ENCODE measurements around the gene ROR2. TPM values are rescaled to one million over a fixed set of nuclear protein-coding genes. Genes with fewer than 3 reads are reported as not detected.
"Not testable (repeated sequence)": the region's sequence is repeated elsewhere in the genome, so short reads cannot be mapped to it uniquely, and the experiment has no call there.

Gene ROR2
- total RNA-seq, 1 donor: not detected

DNA sequence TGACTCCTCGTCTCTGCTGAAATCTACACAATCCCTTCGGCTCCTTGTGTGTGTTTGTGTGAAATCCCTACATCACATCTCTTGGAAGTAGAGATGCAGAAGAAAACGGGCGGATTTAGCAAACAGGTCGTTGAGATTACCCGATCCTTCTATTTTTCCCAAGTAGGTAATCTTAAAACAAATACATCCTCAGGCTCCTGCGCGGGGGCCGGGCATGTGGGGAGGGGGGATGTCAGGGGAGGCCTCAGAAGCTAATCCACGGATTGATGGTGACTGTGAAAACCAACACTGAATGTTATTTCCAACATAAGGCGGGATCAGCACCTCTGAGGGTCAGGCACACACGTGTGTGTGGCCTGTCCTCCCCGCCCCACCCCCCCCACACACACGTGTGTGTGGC lies 137.8 kb downstream of the ROR2 start:
- Histone ChIP-seq H3K9me3 (ENCODE audit: low read depth, low read length) (no peaks in the 10 kb centered on the region), H3K27me3 (ENCODE audit: insufficient read depth, low read length) (no peaks in the 10 kb centered on the region), H3K4me1 (ENCODE audit: insufficient read depth, low read length) (no peaks in the 10 kb centered on the region), H3K4me3 (ENCODE audit: low read length) (no peak overlapping the region)

DNA sequence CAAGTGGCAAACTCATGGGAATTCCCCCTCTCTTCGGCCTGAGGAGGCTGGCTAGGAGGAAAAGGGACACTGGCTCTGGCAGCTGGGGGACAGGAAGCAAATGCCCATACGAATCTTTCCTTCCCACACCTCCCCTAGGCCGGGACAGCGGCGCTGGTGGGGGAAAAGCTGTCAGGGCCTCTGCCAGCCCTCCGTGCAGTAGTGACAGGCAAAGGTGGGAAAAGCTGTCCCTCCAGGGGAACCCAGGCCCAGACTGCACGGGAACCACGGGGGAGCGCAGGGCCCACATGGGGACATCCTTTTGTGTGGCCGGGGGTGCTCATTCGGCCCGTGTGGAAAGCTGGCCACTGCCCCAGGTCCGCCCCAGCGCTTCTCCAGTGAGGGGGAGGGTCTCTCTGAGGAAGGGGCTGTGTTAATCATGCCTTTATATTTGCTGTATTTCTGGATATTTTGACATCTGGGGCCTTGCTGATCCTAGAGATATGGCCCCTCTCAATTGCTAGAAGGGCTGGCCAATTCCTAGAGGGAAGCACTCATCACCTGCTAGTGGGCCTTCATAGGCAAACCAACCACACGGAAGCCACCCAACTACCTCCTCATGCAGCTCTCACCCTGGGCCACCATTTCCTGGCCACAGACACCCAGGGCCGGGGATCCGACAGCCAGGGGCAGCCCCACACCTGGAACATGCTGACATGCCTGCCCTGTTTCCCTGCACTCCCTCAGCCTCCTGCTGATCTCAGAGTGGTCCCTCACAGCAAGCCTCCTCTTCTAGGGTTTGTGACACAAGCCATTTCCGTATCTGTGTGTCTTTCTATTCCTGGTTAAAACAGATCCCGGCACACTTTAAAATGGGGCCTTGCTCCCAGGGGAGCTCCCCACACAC lies 138.8 kb downstream of the ROR2 start:
- H3K27me3 ChIP-seq (ENCODE audit: insufficient read depth, low read length): no peaks in the 10 kb centered on the region
- no peaks in the 10 kb centered on the region for H3K9me3 ChIP-seq (ENCODE audit: low read depth, low read length)
- H3K4me1 ChIP-seq (ENCODE audit: insufficient read depth, low read length): no peaks in the 10 kb centered on the region
- no peak overlapping the region for H3K4me3 ChIP-seq (ENCODE audit: low read length)

DNA sequence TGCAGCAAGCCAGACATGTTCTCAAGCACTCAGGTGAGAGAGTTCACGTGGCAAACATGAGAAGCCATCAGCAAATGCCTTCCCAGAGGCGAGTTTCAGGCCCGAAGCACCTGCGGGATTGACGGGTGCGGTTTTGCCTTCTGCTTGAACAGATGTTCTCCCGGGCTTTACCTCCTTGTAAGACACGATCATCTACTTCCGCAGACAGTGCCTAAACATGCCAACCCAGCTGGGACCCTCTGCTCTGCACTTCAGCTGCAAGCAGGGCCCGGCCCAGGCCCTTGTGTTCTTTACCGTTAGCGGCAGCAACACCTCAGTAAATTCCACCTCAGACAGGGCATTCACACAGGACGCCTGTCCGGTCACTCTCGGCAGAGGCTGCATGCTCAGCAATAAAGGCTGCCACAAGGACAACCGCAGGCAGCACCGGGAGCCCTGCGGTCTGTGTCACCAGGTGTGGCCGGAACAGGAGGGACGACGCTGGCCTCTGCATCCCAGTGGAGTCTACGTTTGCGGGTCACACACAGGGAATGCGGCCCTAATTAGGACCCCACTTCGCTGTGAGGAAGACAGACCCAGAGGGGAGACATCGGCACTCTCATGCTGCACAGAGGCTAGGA lies 139.6 kb downstream of the ROR2 start:
- H3K4me1 ChIP-seq (ENCODE audit: insufficient read depth, low read length): no peaks in the 10 kb centered on the region

DNA sequence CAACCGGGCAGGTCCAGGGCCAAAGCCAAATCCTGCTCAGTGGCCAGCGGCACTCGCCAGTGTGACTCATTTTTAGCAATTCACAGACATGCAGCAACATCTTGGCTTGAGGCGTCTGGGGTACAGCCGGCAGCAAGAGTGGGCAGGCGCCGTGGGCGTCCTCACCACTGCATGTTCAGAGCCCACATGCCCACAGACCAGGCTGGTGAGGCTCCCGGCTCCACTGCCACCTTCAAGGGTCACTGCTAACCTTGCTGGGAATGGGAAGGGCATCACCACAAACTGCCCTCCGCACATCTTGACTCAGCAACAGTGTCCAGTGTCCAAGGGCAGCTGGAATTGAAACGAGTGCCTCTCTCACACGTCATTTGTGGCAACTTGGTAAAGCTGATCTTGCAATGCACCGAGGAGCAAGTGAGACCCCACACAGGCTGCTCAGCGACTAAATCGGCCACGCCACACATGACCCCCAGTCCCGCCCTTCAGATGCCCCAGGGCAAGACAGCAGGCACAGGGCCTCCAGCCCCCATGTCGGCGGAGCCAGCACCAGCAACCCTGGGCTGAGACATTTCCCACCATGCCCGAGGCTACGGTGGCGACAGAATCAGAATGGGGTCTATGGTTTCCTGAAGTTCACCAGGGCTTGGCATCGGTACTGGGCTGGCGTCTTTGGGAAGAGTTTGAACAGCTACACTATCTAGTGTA lies 140.3 kb downstream of the ROR2 start:
- no peak overlapping the region for H3K4me3 ChIP-seq (ENCODE audit: low read length)
- H3K9me3 ChIP-seq (ENCODE audit: low read depth, low read length): no peaks in the 10 kb centered on the region
- H3K4me1 ChIP-seq (ENCODE audit: insufficient read depth, low read length): no peaks in the 10 kb centered on the region
- no peaks in the 10 kb centered on the region for H3K27me3 ChIP-seq (ENCODE audit: insufficient read depth, low read length)

More for the DNA sequence above, 139.6 kb downstream of the ROR2 start:
- H3K27me3 ChIP-seq (ENCODE audit: insufficient read depth, low read length): no peaks in the 10 kb centered on the region
- no peak overlapping the region for H3K4me3 ChIP-seq (ENCODE audit: low read length)
- no peaks in the 10 kb centered on the region for H3K9me3 ChIP-seq (ENCODE audit: low read depth, low read length)

DNA sequence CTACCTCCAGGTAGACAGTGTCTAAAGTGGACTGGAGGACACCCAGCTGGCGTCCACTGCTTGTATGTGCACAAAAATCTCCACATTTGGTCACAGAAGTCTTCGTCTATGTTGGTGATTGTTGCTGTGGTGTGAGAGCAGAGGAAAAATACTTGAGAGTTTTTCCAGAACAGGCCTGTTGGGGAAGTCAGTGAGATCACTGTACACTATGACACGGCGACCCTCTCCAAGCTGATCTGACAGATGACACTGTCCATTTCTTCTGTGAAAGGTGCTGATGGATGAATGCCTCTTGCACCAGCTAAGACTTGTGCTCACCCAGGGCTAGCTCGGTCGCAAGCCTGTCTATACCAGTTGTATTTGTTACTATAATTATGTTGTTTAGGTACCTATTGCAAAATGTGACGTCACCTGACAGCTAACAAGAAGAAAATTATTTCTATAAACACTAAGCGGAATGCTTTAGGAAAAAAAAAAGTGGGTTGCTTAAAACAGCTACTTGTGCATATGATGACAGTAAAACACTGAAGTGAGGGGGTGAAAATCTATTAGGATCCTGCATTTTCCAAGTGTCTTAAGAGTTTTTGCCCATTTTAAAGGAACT lies 142.3 kb downstream of the ROR2 start:
- Histone ChIP-seq H3K27me3 (ENCODE audit: insufficient read depth, low read length) (no peaks in the 10 kb centered on the region), H3K4me1 (ENCODE audit: insufficient read depth, low read length) (no peaks in the 10 kb centered on the region), H3K9me3 (ENCODE audit: low read depth, low read length) (no peaks in the 10 kb centered on the region), H3K4me3 (ENCODE audit: low read length) (no peak overlapping the region)

DNA sequence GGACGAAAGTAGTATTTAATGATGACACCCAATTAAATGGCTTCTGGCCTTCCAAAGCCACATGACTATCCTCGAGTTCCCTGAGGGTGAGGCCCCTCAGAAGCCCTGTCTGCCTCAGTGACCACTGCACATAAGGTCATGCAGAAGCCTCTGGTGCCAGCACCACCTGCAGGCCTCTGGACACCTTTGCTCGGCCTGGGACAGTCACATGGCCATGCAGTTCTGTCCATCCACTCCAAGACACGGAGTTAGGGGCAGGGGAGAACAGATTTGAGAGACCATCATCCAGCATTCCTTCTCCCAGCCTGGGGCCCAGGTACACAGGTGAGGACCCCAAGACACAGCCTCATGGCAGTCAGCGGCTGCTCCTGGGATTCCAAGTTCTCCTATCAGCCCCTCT lies 145.0 kb downstream of the ROR2 start:
- no peaks in the 10 kb centered on the region for H3K27me3 ChIP-seq (ENCODE audit: insufficient read depth, low read length)
- no peak overlapping the region for H3K4me3 ChIP-seq (ENCODE audit: low read length)
- no peaks in the 10 kb centered on the region for H3K4me1 ChIP-seq (ENCODE audit: insufficient read depth, low read length)
- H3K9me3 ChIP-seq (ENCODE audit: low read depth, low read length): no peaks in the 10 kb centered on the region

DNA sequence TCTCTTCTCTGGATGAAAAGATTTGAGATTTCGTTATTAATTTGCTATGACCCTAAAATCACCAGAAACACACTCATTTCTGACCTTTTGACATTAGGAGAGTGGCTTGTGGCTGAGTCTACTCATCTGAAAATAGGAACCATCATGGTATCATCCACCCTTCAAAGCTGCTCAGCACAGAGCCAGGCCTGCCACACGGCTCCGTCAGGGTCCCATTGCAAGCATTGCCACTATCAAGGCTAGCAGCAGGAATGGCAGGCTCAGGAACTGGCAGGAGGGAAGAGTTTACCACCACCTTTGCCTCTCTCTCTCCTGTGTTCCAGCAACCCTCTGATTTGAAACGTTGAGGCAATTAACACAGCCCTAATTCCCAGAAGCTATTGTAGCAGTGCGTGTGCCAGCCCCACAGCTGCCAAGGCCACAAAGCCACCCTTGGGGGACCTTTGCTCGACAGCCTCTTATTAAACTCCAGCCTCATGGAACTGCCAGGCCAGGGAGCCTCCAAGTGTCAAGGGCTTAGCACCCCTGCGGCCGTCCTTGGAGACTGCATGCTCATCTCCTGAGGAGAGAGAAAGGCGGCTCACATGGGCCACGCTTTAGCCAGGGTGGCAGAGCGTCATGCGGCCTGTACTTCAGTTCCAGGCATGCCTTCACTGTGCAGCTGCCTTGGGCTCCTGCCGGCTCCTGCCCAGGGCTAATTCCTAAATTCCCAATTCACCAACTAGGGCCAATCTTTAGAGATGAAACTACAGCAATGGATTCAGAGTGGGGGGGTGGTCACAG lies 145.9 kb downstream of the ROR2 start:
- peaks cover 3% of the 10 kb centered on the region for H3K4me1 ChIP-seq (ENCODE audit: insufficient read depth, low read length)
- H3K27me3 ChIP-seq (ENCODE audit: insufficient read depth, low read length): no peaks in the 10 kb centered on the region
- H3K4me3 ChIP-seq (ENCODE audit: low read length): no peak overlapping the region
- no peaks in the 10 kb centered on the region for H3K9me3 ChIP-seq (ENCODE audit: low read depth, low read length)

DNA sequence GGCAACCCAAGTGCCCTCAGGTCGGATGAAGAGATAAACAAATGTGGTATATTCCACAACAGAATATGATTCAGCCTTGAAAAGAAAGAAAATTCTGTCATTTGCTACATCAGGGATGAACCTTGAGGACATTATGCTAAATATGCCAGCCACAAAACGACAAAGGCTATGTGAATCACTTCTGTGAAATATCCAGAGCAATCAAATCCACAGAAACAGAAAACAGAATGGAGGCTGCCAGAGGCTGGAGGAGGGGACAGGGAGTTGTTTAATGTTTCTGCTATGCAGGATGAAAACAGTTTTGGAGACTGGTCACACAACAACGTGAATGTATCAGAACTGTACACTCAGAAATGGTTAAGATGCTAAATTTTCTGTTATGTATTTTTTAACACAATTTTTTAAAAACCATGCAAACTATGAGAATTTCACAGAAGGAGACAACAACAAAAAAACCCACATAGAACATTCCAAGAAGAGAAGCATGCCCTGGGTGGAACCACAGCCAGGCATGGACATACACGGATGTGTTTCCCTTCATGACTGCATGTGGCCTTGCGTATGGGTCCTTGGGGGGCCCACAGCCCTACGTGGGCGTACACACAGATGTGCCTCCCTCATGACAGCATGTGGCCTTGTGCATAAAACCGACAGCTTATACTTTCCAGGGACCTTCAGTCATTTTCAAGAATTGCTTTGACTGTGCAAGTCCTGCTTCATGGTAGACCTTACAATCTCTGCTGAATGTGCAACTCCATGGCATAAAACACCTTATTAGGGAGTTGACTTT lies 146.7 kb downstream of the ROR2 start:
- Histone ChIP-seq H3K4me1 (ENCODE audit: insufficient read depth, low read length) (peaks cover 5% of the 10 kb centered on the region), H3K9me3 (ENCODE audit: low read depth, low read length) (no peaks in the 10 kb centered on the region), H3K4me3 (ENCODE audit: low read length) (no peak overlapping the region), H3K27me3 (ENCODE audit: insufficient read depth, low read length) (no peaks in the 10 kb centered on the region)

DNA sequence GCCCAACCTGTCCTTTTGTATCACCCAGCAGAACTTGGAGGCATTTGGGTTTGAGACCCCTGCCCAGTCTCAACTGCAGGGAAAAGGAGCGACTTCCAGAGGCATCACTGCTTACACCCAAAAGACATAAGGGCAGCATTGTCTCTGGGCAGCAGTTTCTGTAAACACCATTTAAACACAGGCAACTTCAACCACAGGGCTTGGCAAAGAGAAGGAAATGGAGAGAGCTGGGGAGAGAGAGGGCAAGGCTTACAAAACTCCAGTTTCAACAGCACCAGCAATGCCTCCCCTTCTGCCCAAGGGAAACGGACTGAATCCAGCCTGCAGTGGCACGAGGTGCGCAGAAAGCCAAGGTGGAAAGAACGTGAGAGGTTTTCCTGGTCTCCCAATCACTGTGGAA lies 147.6 kb downstream of the ROR2 start:
- no peaks in the 10 kb centered on the region for H3K9me3 ChIP-seq (ENCODE audit: low read depth, low read length)
- no peak overlapping the region for H3K4me3 ChIP-seq (ENCODE audit: low read length)
- no peaks in the 10 kb centered on the region for H3K27me3 ChIP-seq (ENCODE audit: insufficient read depth, low read length)
- H3K4me1 ChIP-seq (ENCODE audit: insufficient read depth, low read length): peaks cover 5% of the 10 kb centered on the region

DNA sequence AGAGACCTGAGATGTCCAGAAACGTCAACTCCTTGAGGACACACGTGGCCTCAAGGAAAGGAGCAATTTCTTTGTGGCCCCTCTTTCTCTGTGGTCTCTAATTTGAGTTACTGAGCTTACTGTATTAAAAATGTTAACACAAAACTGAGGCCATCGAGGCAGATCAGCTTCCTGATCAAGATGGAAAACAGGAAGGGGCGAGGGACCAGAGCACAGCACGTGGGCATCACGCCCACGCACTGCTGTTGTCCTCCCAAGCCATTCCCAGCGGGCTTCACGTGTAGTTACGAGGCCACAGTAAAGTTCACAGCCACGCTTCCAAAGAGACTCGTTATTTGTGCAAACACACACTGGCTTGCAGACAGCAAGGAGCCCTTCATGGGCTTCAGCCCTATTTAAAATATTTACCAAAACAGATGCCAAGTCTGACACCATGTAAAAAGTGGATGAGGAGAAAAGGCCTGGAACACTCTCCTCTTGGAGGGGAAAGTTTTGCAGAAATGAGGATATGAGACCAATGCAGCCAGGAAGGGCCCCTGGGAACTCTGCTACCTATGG lies 149.5 kb downstream of the ROR2 start:
- Histone ChIP-seq H3K27me3 (ENCODE audit: insufficient read depth, low read length) (no peaks in the 10 kb centered on the region), H3K9me3 (ENCODE audit: low read depth, low read length) (no peaks in the 10 kb centered on the region), H3K4me3 (ENCODE audit: low read length) (no peak overlapping the region), H3K4me1 (ENCODE audit: insufficient read depth, low read length) (peaks cover 5% of the 10 kb centered on the region)

DNA sequence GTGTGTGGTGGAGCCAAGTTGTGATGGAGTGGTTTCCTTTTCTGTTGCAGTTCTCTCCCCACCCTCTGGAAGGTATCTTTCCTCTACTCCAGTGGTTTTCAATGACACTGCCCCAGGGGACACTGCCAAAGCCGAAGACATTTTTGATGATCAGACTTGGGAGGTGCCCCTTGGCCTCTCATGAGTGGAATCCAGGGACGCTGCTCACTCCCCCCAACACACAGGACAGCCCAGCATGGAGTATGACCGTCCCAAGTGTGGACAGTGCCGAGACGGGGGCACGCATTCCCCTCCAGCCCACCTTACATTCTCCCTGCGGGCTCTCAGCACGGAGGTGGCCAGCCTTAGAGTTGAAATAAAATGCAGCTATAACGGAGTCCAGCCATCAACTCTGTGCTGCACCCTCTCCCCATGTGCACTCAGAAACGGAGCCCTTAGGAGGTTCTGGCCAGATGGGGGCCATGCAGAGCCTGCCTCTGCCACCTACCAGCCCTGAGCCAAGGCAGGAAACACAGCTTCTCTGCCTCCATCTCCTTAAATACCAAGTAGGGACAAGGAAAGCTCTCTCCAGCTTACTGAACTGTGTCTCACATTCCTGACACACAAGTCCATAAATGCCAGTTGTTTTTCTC lies 150.8 kb downstream of the ROR2 start:
- Histone ChIP-seq H3K4me3 (ENCODE audit: low read length) (no peak overlapping the region), H3K27me3 (ENCODE audit: insufficient read depth, low read length) (no peaks in the 10 kb centered on the region), H3K4me1 (ENCODE audit: insufficient read depth, low read length) (peaks cover 5% of the 10 kb centered on the region), H3K9me3 (ENCODE audit: low read depth, low read length) (no peaks in the 10 kb centered on the region)

DNA sequence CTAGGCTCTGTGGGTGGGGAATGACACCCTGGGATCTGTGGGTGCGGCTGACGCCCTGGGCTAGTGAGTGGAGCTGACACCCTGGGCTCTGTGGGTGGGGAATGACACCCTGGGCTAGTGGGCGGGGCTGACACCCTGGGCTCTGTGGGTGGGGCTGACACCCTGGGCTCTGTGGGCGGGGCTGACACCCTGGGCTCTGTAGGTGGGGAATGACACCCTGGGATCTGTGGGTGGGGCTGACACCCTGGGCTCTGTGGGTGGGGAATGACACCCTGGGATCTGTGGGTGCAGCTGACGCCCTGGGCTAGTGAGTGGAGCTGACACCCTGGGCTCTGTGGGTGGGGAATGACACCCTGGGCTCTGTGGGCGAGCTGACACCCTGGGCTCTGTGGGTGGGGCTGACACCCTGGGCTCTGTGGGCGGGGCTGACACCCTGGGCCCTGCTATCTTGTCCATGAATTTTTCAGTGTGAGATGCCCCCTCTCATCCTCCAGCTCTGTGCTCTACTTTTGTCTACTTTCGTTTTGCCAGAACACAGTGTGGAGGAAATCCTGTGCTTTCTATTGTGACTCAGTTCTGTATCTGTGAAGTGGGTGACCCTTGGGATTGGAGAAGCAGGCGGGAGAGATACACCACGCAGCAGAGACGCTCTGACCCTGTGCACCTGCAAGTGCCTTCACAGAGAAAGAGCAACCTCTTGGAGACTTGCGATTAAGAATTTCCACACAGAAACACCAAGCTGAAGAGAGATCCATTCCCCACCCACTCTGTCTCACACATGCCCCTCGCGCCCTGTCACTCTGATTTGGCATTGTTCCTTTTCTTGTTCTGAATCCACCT lies 151.5 kb downstream of the ROR2 start:
- not testable (repeated sequence) for H3K4me3 ChIP-seq (ENCODE audit: low read length); H3K9me3 ChIP-seq (ENCODE audit: low read depth, low read length); H3K27me3 ChIP-seq (ENCODE audit: insufficient read depth, low read length); H3K4me1 ChIP-seq (ENCODE audit: insufficient read depth, low read length)

DNA sequence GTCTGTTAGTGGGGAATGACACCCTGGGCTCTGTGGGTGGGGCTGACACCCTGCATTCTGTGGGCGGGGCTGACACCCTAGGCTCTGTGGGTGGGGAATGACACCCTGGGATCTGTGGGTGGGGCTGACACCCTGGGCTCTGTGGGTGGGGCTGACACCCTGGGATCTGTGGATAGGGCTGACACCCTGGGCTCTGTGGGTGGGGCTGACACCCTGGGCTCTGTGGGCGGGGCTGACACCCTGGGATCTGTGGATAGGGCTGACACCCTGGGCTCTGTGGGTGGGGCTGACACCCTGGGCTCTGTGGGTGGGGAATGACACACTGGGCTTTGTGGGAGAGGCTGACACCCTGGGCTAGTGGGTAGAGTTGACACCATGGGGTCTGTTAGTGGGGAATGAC lies 152.5 kb downstream of the ROR2 start:
- H3K27me3 ChIP-seq (ENCODE audit: insufficient read depth, low read length); H3K4me3 ChIP-seq (ENCODE audit: low read length); H3K9me3 ChIP-seq (ENCODE audit: low read depth, low read length); H3K4me1 ChIP-seq (ENCODE audit: insufficient read depth, low read length): not testable (repeated sequence)
